GM12873 (cell line): ENCODE results near the gene GTSE1.

ENCODE experiments used
- TF ChIP-seq, protein P1 (sequence below): IDR thresholded peaks from 2 replicates; pipeline ENCODE4 v1.5.1; 2012; ENCODE audit warnings: low read depth, mild to moderate bottlenecking, moderate library complexity, low read length, control low read depth; ENCODE audit not compliant: insufficient read depth; ENCODE audit errors: missing control alignments

Gene GTSE1

DNA sequence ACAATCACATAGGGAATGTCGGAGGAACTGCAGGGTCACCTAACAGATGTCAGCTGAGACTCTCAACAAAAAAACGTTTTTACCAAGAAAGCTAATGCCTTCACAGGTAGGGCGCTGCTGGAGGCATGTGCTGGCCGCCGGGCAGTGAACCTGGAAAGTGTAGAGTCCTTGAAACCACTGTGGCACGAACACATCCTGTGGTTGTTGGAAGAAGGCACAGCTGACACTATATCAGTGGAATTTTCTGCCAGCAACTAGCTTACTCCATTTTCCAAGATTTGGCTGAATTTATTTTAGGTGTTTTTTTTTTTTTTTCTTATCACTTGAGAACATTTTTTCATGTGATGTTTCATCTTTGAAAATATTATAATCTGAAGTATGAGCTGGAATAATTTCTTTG lies 53.0 kb downstream of the GTSE1 start:
- TF ChIP-seq, protein P1, sequence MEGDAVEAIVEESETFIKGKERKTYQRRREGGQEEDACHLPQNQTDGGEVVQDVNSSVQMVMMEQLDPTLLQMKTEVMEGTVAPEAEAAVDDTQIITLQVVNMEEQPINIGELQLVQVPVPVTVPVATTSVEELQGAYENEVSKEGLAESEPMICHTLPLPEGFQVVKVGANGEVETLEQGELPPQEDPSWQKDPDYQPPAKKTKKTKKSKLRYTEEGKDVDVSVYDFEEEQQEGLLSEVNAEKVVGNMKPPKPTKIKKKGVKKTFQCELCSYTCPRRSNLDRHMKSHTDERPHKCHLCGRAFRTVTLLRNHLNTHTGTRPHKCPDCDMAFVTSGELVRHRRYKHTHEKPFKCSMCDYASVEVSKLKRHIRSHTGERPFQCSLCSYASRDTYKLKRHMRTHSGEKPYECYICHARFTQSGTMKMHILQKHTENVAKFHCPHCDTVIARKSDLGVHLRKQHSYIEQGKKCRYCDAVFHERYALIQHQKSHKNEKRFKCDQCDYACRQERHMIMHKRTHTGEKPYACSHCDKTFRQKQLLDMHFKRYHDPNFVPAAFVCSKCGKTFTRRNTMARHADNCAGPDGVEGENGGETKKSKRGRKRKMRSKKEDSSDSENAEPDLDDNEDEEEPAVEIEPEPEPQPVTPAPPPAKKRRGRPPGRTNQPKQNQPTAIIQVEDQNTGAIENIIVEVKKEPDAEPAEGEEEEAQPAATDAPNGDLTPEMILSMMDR = no peak

DNA sequence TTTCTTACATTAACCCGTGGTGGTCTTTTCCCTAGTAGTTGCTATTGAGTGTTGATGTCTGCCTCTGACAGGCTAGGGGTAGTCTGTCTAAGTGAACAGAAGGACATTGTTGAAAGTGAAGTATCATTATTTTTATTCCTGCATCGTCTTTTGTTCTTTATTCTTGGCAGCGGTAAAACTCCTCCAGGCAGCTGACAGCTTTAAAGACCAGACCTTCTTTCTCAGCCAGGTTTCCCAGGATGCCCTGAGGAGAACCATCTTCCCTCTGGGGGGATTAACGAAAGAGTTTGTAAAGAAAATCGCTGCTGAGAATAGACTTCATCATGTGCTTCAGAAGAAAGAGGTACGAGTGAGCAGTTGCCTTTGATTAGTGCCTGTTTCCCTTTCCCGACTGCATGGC lies 53.5 kb downstream of the GTSE1 start:
- TF ChIP-seq, protein P1 = no peak

DNA sequence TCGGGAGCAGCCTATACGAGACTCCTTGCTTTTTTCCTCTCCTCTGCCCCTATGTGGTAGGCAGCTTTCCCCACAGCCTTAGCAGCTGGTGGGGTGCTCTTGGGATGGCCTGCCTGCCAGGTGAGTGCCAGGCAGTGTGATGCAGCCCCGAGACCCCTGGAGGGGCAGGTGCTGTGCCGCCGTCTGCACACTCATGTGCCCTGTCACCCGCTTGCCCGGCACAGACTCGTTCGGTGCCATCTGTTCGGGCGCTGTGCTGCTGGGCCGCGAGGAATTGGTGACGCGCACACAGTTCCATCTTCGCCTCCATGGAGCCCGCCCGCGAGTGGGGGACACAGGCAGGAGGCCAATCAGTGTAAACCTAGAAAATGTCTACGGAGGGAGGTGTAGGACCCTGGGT lies 54.0 kb downstream of the GTSE1 start:
- TF ChIP-seq, protein P1 = no peak

DNA sequence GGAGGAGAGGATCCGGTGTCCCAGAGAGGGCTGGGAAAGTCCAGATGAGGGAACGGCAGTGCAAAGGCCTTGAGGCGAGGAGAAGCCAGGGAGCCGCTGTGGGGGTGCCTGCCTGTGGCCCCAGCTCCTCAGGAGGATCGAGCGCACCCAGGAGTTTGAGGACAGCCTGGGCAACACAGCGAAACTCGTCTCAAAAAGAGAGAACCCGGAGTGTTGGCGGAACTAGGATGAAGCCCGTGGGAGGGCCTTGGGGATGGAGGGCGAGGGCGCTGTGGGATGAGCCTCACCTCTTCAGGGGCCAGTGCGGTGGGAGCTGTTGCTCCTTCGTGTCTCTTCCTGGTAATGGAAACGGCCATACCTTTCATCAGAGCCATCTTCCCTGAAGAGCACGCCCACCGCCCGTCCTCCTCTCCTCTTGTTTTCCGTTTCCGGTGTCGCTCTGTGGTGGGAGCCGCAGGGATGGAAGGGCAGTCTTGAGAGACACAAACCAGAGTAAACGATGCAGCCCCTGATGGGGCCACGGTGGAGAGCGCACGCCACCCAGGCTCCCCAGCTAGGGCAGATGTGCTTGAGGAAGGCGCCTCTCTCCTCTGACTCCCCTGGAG lies 54.6 kb downstream of the GTSE1 start:
- TF ChIP-seq, protein P1 = no peak

DNA sequence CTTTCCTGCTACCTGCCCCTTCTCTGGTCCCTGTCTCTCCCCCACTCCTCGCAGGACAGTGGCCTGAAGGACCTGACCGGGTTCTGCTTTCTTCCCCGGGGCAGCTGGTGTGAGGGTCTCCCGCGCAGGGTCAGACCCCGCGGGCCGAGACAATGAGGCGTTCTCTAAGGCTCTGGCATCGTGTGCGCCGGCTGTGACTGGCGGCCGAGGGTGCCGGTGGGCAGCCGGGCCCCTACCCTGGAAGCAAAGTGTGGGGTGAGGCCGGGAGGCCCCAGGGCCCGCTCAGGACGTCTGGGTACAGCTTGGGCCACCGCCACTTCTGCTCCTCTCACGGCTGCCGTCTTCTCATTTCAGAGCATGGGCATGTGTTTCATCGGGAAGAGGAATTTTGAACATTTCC lies 55.1 kb downstream of the GTSE1 start:
- TF ChIP-seq, protein P1 = no peak

DNA sequence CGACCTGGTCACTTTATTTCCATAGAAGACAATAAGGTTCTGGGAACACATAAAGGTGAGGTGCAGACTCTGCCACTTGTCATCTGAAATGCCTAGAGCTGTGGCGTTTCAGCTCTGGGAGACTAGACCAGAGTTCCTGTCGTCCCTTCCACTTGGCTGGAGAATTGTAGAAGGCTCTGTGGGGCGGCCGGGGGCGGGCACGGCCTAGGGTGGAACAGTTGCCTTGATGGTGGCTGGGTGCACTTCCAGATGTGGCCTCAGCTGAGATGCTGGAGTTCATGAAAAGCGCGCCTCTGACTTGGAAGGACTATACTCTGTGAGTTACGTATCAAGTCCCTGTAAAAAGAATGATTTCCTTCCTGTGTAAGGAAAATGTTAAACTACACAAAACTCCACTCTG lies 55.6 kb downstream of the GTSE1 start:
- TF ChIP-seq, protein P1 = no peak

DNA sequence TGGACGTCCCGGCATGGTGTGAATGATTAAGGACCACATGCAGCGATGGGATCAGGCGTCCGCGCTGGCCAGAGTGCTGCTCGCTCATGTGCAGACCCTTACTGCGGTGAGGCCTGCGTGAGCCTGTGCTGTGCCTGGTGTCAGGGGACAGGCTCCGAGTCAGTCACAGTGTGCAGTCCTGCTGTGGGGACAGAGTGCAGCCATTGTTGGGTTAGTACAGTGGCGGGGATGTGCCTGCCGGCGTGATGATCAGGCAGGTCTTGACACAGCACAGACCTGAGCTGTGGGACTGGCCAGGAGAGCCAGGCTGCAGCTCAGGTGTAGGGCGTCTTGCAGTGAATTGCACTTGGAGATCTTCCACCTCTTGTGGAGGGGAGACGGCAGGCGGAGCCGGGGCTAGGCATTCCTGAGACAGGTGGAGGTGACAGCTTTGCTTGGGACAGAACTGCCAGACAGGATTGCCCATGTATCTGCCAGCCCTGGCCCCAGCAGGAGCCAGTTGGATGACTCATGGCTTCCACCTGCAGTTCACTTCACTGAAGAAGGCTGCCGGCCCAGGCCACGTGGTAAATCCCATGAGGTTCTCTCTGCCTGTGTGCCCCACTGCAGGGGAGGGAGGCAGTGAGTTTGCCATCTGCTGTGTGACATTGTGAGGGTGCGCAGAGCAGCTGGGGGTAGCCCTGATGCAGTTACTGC lies 56.2 kb downstream of the GTSE1 start:
- TF ChIP-seq, protein P1 = no peak
